ENCODE data around the gene ICAM5. TPM values are rescaled to one million over a fixed set of nuclear protein-coding genes. Genes with fewer than 3 reads are reported as not detected.
"Not testable (repeated sequence)": the region's sequence is repeated elsewhere in the genome, so short reads cannot be mapped to it uniquely, and the experiment has no call there.

The ICAM5 gene
- total RNA-seq, 1 experiment from 2014 or later: 0.66 TPM

- in situ Hi-C loops (cut with HindIII; ENCODE audit: low pct_unique_long_range_greater_than_20kb, low sequenced_read_pairs): no loop called here
- DNase-seq (ENCODE audit: low read depth, low spot score): no peak
These were observed 21.7 kb upstream of the ICAM5 start for GRCh38 chr19:10268071-10268470.

DNA sequence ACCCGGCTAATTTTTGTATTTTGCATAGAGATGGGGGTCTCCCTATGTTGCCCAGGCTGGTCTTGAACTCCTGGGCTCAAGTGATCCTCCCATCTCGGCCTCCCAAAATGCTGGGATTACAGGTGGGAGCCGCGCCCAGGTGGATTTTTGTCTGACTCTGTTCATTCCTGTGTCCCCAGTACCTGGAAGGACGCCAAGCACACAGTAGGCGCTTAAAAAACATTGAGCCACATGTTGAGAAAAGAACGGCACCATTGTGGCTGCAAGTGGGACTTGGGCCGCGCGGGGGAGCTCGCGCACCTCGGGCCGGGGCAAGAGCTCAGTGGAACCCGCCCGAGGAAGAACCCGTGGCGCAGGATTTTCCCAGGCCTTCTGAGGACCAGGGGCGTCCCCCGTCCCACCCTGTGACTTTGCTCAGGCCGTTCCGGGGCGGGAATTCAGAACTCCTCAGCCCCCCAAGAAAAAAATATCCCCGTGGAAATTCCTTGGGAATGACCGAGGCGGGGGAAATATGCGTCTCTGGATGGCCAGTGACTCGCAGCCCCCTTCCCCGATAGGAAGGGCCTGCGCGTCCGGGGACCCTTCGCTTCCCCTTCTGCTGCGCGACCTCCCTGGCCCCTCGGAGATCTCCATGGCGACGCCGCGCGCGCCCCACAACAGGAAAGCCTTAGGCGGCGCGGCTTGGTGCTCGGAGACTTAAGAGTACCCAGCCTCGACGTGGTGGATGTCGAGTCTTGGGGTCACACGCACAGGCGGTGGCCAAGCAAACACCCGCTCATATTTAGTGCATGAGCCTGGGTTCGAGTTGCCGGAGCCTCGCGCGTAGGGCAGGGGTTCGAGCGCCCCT, 20.2 kb upstream of the ICAM5 start:
- in situ Hi-C loops (cut with HindIII; ENCODE audit: low pct_unique_long_range_greater_than_20kb, low sequenced_read_pairs): no loop called here
- peak; percentile 66 for DNase-seq (ENCODE audit: low read depth, low spot score)

- no peak for DNase-seq (ENCODE audit: low read depth, low spot score)
- in situ Hi-C loops (cut with HindIII; ENCODE audit: low pct_unique_long_range_greater_than_20kb, low sequenced_read_pairs): no loop called here
These were observed 19.6 kb upstream of the ICAM5 start for GRCh38 chr19:10270180-10270615.

- in situ Hi-C loops (cut with HindIII; ENCODE audit: low pct_unique_long_range_greater_than_20kb, low sequenced_read_pairs): no loop called here
These were observed 18.9 kb upstream of the ICAM5 start, which contains the start of gene ICAM1 for GRCh38 chr19:10270616-10271394. Gene ICAM1, plus strand, starts transcription at chr19:10271120. Its CDS starts 40 bp downstream, at chr19:10271160.

DNA sequence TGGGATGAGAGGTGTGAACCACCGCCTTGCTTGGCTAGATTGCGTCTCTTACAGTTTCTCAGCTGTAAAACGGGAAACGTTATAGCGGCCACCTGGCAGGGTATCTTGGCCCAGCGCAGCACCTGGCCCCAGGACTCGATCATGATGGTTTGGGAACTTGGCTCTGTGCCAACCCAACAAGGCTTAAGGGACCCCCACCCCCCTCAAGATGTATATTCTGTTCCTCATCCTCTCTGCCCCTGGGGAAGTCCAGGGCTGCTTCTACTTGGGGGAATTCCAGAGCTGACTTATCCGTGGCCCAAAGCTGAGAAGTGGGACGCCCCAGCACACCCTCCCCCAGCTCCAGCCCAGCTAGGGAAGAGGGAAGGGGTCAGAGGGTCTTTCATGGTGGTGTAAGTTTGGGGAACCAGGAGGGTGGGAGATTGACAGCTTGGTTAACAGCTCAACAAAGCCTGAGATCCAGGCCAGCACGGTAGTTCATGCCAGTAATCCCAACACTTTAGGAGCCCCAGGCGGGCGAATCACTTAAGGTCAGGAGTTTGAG, 18.1 kb upstream of the ICAM5 start:
- no peak for DNase-seq (ENCODE audit: low read depth, low spot score)
- in situ Hi-C loops (cut with HindIII; ENCODE audit: low pct_unique_long_range_greater_than_20kb, low sequenced_read_pairs): no loop called here

More at GRCh38 chr19:10270616-10271394, 18.9 kb upstream of the ICAM5 start, which contains the start of gene ICAM1:
- peak; percentile 82 for DNase-seq (ENCODE audit: low read depth, low spot score)

DNA sequence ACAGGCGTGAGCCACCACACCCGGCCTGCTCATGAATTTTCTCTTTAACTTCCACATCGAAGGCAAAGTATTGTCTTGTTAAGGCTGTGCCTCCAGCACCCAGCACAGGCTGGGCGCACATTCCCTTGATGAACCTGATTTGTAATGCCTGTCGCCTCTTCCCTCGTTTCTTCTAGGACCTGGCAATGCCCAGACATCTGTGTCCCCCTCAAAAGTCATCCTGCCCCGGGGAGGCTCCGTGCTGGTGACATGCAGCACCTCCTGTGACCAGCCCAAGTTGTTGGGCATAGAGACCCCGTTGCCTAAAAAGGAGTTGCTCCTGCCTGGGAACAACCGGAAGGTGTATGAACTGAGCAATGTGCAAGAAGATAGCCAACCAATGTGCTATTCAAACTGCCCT, 15.2 kb upstream of the ICAM5 start:
- no peak for DNase-seq (ENCODE audit: low read depth, low spot score)
- in situ Hi-C loops (cut with HindIII; ENCODE audit: low pct_unique_long_range_greater_than_20kb, low sequenced_read_pairs): no loop called here

- no peak for DNase-seq (ENCODE audit: low read depth, low spot score)
- in situ Hi-C loops (cut with HindIII; ENCODE audit: low pct_unique_long_range_greater_than_20kb, low sequenced_read_pairs): no loop called here
These were observed 11.8 kb upstream of the ICAM5 start for GRCh38 chr19:10277795-10278589.

DNA sequence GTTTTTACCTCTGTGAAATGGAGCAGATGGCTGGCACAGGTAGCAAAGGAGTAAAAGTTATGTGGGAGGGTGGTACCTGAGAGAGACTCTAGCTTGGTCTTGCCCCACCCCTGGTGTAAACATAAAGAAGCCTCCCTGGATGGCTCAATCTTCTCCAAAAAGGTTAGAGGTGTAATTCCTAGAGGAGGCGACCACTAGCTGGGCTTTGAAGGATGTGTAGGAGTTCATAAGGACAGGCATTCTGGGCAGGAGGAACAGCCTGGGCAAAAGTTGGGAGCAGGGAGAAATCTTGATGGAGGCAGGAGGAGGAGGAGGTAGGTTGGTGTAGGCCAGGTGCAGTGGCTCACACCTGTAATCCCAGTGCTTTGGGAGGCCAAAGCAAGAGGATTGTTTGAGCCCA, 10.8 kb upstream of the ICAM5 start:
- no peak for DNase-seq (ENCODE audit: low read depth, low spot score)
- in situ Hi-C loops (cut with HindIII; ENCODE audit: low pct_unique_long_range_greater_than_20kb, low sequenced_read_pairs): no loop called here

DNA sequence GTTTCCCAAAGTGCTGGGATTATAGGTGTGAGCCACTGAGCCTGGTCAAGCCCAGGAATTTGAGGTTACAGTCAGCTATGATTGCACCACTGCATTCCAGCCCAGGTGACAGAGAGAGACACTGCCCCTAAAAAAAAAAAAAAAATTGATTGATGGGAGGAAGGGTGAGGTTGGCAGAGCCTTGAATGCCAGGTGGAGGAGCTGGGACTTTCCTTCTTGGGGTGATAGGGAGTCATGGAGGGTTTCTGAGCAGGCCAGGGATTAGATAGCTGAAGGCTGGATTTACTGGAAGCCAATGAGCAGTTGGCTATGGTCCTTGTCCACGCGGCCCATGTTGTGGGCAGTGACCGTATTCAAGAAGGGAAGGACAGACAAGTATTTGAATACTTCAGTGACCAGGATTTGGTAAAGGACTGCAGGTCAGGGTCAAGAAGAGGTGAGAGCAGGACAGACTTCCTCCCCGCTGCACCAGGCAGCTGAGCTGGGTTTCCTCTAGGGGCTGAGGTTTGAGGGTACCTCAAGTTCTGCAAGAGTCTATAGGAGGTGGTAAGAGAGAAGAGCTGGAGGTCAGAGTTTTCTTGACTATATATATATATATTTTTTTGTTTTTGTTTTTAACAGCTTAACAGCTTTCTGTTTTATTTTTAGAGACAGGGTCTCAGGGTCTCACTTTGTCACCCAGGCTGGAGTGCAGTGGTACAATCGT, 9.9 kb upstream of the ICAM5 start:
- in situ Hi-C loops (cut with HindIII; ENCODE audit: low pct_unique_long_range_greater_than_20kb, low sequenced_read_pairs): no loop called here
- no peak for DNase-seq (ENCODE audit: low read depth, low spot score)

DNA sequence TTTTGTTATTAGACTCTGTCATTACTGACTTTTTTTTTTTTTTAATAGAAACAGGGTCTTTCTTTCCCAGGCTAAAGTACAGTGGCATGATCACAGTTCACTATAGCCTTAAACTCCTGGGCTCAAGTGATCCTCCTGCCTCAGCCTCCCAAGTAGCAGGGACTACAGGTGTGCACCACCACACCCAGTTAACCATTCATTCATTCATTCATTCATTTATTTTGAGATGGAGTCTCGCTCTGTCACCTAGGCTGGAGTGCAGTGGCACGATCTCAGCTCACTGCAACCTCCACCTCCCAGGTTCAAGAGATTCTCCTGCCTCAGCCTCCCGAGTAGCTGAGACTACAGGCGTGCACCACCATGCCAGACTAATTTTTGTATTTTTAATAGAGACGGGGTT, 7.7 kb upstream of the ICAM5 start:
- in situ Hi-C loops (cut with HindIII; ENCODE audit: low pct_unique_long_range_greater_than_20kb, low sequenced_read_pairs); DNase-seq (ENCODE audit: low read depth, low spot score): not testable (repeated sequence)

GRCh38 chr19:10283301-10284064, 6.3 kb upstream of the ICAM5 start:
- DNase-seq (ENCODE audit: low read depth, low spot score): no peak
- in situ Hi-C loops (cut with HindIII; ENCODE audit: low pct_unique_long_range_greater_than_20kb, low sequenced_read_pairs): no loop called here

GRCh38 chr19:10284065-10284959, 5.4 kb upstream of the ICAM5 start:
- DNase-seq (ENCODE audit: low read depth, low spot score): no peak
- in situ Hi-C loops (cut with HindIII; ENCODE audit: low pct_unique_long_range_greater_than_20kb, low sequenced_read_pairs): no loop called here

GRCh38 chr19:10284960-10285278, 4.8 kb upstream of the ICAM5 start:
- no peak for DNase-seq (ENCODE audit: low read depth, low spot score)
- in situ Hi-C loops (cut with HindIII; ENCODE audit: low pct_unique_long_range_greater_than_20kb, low sequenced_read_pairs): no loop called here

DNA sequence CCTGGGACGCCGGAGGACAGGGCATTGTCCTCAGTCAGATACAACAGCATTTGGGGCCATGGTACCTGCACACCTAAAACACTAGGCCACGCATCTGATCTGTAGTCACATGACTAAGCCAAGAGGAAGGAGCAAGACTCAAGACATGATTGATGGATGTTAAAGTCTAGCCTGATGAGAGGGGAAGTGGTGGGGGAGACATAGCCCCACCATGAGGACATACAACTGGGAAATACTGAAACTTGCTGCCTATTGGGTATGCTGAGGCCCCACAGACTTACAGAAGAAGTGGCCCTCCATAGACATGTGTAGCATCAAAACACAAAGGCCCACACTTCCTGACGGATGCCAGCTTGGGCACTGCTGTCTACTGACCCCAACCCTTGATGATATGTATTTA, 4.4 kb upstream of the ICAM5 start:
- no peak for DNase-seq (ENCODE audit: low read depth, low spot score)
- in situ Hi-C loops (cut with HindIII; ENCODE audit: low pct_unique_long_range_greater_than_20kb, low sequenced_read_pairs): no loop called here

DNA sequence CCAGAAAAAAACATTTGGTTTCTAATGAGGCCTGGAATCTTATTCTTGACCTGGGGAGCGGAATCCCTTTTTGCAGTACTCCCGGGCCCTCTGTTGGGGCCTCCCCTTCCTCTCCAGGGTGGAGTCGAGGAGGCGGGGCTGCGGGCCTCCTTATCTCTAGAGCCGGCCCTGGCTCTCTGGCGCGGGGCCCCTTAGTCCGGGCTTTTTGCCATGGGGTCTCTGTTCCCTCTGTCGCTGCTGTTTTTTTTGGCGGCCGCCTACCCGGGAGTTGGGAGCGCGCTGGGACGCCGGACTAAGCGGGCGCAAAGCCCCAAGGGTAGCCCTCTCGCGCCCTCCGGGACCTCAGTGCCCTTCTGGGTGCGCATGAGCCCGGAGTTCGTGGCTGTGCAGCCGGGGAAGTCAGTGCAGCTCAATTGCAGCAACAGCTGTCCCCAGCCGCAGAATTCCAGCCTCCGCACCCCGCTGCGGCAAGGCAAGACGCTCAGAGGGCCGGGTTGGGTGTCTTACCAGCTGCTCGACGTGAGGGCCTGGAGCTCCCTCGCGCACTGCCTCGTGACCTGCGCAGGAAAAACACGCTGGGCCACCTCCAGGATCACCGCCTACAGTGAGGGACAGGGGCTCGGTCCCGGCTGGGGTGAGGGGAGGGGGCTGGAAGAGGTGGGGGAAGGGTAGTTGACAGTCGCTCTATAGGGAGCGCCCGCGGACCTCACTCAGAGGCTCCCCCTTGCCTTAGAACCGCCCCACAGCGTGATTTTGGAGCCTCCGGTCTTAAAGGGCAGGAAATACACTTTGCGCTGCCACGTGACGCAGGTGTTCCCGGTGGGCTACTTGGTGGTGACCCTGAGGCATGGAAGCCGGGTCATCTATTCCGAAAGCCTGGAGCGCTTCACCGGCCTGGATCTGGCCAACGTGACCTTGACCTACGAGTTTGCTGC, 2.7 kb upstream of the ICAM5 start, which contains the start of gene ICAM4:
ICAM4 (plus strand) TSS at position 153 of the 935 bp plus-strand sequence; CDS start at position 211, 58 bp downstream.
- in situ Hi-C loops (cut with HindIII; ENCODE audit: low pct_unique_long_range_greater_than_20kb, low sequenced_read_pairs): no loop called here
- no peak for DNase-seq (ENCODE audit: low read depth, low spot score)

All from SK-MEL-5 (cell line).